Gastroesophageal sphincter (tissue), 3 donors: ENCODE data around the gene GRAMD1C.

Experiments
- POLR2A ChIP-seq, 2 donors: fragments of 450-650 bp; IDR thresholded peaks; one replicate each; pipeline ENCODE4 v1.6.1; 2017; ENCODE audit warnings: antibody characterized with exemption in 2 of 2, mild to moderate bottlenecking in 2 of 2, moderate library complexity in 1 of 2
- POLR2AphosphoS5 ChIP-seq: sonication (generic); formaldehyde crosslinking; IDR thresholded peaks from one replicate; pipeline ENCODE4 v1.6.1; 2017; ENCODE audit warnings: antibody characterized with exemption
- TF ChIP-seq, protein P1 (sequence below), 4 experiments: fragments of 200-600 bp in 2 of 4; fragments of 450-650 bp in 2 of 4; sonication (generic) in 1 of 4; IDR thresholded peaks; one replicate each; pipeline ENCODE4 v1.5.1; 2017 to 2019; ENCODE audit warnings: antibody characterized with exemption in 4 of 4, mild to moderate bottlenecking in 2 of 4, moderate library complexity in 2 of 4

DNA sequence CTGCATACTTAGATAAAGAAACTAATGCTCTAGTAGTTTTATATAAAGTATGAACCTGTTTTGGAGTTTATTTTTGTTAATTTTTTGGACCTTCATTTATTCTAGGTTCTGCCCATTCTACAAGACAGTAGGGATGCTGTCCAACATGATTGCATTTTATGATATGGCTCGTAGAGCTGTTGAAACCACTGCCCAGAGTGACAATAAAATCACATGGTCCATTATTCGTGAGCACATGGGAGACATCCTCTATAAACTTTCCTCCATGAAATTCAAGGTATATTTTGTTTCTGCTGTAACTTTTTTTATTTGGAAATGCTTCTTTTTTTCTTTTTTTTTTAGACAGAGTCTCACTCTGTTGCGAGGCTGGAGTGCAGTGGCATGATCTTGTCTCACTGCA lies 33.3 kb upstream of the GRAMD1C start:
- TF ChIP-seq, protein P1, sequence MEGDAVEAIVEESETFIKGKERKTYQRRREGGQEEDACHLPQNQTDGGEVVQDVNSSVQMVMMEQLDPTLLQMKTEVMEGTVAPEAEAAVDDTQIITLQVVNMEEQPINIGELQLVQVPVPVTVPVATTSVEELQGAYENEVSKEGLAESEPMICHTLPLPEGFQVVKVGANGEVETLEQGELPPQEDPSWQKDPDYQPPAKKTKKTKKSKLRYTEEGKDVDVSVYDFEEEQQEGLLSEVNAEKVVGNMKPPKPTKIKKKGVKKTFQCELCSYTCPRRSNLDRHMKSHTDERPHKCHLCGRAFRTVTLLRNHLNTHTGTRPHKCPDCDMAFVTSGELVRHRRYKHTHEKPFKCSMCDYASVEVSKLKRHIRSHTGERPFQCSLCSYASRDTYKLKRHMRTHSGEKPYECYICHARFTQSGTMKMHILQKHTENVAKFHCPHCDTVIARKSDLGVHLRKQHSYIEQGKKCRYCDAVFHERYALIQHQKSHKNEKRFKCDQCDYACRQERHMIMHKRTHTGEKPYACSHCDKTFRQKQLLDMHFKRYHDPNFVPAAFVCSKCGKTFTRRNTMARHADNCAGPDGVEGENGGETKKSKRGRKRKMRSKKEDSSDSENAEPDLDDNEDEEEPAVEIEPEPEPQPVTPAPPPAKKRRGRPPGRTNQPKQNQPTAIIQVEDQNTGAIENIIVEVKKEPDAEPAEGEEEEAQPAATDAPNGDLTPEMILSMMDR (IDR thresholded peaks at IDR 0.05), result no peak
- TF ChIP-seq POLR2A (IDR thresholded peaks at IDR 0.05), result no peak
- no peak for TF ChIP-seq POLR2AphosphoS5
